ENCODE results near the gene CREB5. TPM values are rescaled to one million over a fixed set of nuclear protein-coding genes. Genes with fewer than 3 reads are reported as not detected.

CREB5 gene
- total RNA-seq, 1 donor from 2014 or later, result 43.1 TPM

DNA sequence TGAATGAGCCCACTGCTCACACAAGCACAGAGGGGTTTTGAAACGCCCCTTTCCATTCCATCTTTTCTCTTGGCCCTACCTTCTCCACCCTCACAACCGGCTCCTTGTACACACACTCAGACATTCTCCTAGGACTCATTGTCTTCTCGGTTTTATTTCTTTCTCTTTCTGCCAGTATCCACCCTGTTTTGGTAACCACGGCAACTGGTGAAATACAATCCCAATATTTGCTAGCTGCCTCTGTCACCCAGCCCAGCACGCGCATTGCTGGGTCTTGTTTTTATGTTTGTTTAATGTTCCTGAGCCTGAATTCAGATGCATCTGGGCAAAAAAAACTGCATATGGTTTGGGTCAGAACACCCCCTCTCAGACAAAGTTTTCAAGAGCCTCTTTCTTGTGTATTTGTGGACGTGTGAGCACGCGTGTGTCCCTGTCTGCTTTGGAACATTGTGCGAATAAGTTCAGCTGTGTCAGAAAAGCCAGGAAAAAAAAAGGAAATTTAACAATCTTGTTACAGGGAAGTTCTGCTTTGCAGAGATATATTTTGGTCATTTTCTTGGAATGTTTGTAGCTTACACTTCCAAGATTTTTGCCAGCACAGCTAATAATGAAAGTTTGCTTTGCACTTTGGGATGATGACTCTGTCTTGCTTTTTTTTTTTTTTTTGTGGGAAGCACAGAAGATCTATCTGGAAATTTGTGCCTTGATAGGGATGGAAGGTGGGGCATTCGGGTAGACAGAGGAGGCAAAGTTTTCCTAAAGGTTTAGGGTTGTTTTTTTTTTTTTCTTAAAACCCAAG, 320.0 kb downstream of the CREB5 start:
- intact Hi-C loops (cut with DNase I), result loop anchor here (5.0 kb wide), 1 partner anchor 35 kb away; no protein-coding TSS in a partner anchor
- no peak for DNase-seq (ENCODE audit: low spot score)

DNA sequence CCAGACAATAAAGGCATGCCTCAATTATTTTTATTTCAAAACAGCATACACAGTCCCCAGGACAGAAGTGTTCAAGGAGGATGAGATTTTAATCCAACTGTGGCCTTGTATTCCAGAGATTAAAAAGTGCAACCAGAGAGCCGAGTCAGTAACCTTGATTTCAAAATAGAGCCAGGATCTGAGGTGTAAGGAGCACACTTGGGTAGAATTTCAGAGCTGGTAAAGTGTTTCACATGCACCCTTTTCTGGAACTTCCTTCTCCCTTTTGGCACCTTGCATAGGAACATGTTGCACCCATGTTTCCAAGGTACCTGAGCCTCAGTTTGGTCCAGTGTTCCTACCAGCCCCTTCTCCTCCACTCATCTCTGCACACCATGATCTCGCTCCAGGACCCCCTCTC, 320.7 kb downstream of the CREB5 start:
- no peak for DNase-seq (ENCODE audit: low spot score)
- intact Hi-C loops (cut with DNase I), result loop anchor here (5.0 kb wide), 1 partner anchor 36 kb away; no protein-coding TSS in a partner anchor

DNA sequence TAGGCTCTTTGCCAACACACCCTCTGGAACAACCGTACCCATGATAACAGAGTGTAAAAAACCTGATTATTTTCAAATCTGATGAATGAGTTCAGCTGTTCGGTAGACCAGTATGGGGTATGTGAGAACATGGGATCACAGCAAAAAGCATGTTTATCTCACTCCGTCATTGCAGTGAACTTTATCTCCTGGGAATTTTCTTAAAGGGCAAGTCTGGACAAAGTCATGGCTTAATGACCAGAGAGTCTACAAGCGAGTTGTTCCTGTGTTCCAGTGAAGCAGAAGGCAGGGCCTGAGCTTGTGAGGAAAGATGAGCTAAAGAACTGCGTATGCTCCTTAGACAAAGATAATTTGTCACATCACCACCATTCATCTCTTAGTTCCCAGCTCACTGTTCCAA, 326.1 kb downstream of the CREB5 start:
- intact Hi-C loops (cut with DNase I), result no loop called here

DNA sequence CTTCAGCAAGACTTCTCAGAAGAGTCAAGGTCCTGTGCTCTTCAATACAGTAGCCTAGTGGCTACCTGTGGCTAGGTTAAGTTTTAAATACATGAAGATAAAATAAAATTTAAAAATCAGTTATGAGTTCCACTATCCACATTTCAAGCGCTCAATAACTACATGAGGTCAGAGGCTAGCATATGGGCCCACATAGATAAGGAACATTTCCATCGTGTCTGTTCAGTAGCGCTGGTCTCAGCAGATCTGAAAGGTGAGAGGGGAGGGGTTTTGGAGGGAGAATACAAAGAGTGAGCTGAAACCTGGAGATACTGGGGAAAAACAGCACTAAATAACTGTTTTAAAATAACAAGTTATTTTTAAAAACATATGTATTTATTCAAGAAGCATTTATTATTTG, 326.8 kb downstream of the CREB5 start:
- intact Hi-C loops (cut with DNase I), result no loop called here
- no peak for DNase-seq (ENCODE audit: low spot score)

More for the DNA sequence above, 326.1 kb downstream of the CREB5 start:
- DNase-seq (ENCODE audit: low spot score), result no peak

DNA sequence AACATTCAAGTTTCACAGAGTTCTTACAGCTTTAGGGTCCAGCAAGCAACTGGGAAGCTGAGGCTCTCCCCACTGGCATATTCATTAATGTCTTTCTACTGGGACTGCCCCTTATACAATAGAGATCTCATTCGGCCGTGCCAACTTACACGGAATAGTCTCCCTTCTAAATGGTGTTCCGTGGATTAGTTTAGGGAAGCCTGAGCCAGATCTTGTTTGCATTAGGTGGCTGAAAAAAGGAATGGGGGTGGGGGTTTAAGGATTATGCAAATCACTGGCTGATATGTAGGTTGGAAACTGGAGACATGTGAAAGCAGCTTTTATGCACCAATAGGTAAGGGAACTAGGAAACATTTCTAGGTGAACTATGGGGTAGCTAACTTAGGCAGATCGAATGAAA, 327.5 kb downstream of the CREB5 start:
- no peak for DNase-seq (ENCODE audit: low spot score)
- intact Hi-C loops (cut with DNase I), result no loop called here

DNA sequence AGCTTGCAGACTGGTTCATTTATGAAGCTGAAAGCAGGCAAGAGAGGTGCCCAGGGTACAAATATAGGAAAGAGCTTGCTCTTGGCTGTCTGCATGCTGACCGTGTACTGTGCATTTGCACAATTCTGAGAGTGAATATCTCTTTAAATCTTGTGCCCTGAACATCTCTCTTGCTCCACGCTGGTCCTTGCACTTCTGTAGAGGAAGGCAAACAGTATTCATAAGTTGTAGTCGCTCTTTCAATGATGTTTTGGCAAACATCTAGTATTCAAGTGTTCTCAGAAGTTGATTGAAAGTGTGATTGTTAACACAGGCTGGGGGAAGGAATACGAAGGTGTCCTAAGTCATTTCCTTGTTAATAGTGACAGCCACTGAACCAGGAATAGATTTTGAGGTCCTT, 332.6 kb downstream of the CREB5 start:
- intact Hi-C loops (cut with DNase I), result no loop called here
- DNase-seq (ENCODE audit: low spot score), result no peak

DNA sequence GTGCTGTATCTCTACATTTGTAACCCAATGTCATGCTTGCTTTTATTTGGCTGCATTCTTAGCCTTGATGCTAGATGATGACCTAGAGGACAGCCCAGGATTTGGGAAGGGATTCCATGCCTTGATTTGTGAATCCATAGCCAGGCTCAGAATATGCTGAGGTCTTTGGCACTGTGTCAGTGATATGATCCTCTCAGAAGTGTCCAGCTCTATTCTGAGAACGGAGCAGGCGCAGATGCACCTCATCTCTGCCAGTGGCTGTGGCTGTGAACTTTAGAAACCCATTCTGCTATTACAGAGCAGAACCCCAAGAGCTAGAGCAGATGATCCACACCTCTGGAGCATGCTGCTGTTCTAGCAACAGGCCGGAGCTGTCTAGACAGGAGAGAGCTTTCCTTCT, 333.0 kb downstream of the CREB5 start:
- no peak for DNase-seq (ENCODE audit: low spot score)
- intact Hi-C loops (cut with DNase I), result no loop called here

DNA sequence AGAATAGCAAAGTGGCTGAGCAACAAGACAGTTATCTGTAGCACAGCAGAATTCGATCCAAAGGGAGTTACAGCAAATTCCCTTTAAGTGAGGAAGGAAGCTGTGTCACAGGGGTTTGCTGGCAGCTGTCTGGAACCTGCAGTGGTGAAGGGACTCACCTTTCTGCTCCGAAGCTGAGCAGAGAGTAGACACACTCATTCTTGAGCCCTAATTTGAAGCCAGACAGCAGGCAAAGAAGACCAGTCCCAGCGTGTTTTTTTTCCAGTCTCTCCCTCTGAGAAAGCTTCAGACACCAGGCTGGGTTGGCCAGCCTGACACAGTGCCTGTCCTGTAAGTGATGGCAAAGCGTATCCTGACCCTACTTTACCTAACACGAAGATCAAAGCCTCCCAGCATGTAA, 335.1 kb downstream of the CREB5 start:
- intact Hi-C loops (cut with DNase I), result no loop called here
- no peak for DNase-seq (ENCODE audit: low spot score)

DNA sequence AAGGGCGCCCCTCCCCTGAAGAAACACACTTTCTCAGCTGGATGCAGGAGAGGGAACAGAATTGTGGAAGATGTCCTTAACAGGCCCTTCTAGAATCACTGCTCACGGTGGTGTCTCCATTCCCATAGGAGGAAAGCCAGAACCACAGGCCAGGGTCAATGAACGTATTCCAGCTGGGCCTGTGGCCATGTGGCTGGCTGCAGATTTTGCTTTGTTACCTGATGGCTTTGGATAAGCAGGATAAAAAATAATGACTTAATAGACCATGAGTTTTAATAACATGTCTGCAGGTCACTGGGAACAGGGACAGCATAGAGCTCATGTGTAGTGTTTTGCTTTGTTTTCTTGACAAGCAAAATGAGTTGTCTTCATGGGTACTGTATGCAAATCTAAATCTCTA, 335.5 kb downstream of the CREB5 start:
- intact Hi-C loops (cut with DNase I), result no loop called here
- DNase-seq (ENCODE audit: low spot score), result no peak

DNA sequence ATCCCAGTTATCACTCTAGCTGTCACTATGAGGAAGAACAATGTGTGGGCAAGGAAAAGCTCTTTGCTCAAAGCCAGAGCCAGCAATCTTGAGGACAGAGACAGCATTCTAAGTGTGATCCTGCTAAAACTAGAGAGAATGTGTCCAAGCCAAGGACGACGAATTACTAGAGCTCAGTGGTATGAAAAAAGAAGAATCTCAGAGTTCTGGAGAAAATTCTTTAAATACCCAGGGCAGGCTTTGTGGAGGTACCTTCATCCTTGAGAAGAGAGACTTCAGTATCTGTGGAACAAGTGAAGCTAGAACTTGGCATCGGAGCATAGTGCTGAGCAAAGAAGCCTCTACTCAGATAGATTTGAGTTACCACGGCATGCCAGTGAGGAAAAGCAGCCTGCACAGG, 336.0 kb downstream of the CREB5 start:
- intact Hi-C loops (cut with DNase I), result no loop called here
- no peak for DNase-seq (ENCODE audit: low spot score)

DNA sequence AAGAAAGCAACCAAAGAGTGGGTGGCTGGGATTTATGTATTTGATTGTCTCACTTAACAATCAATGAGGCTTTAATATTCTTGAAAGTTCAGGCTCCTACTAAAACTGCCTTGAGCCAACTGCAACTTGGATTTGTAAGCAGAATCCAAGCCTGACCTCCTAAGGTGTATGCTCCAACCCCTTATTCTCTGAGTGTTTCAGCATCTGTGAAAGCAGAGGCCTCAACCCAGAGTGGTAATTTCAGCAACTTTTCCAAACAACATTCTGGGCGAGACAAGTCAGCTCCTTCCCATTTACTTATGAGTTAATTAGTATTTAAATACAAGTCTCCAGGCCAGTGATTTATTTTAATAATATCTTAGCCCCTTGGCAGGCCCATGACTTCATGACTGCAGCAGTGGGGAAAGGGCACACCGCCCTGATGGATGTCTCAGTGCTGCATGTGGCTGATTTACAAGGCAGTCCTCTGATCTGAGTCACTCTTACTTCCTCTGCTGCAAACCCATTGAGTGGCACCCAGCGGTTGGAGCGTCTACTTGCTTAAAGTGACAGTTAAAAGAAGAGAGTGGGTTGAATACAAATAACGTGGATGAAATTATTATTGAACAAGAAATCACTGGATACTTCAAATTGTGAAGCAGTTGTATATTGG, 336.7 kb downstream of the CREB5 start:
- intact Hi-C loops (cut with DNase I), result no loop called here
- DNase-seq (ENCODE audit: low spot score), result no peak

DNA sequence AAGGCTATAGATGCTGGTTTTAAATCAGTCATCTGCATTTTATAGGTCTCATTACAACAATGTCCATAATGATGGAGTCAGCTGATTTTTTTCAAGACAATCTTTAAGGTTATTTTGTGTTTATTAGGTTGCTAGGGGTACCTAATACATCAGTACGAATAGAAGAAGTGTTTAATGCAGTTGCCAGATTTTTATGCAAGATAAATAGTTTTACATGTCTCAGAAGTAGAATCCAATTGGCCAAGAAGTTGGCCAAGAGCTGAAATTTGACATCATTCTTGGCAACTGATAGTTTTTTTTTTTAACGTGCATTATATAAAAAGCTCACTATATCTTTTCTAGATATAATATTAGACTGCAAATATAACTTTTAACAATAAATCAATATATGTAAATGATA, 337.3 kb downstream of the CREB5 start:
- intact Hi-C loops (cut with DNase I), result no loop called here

DNA sequence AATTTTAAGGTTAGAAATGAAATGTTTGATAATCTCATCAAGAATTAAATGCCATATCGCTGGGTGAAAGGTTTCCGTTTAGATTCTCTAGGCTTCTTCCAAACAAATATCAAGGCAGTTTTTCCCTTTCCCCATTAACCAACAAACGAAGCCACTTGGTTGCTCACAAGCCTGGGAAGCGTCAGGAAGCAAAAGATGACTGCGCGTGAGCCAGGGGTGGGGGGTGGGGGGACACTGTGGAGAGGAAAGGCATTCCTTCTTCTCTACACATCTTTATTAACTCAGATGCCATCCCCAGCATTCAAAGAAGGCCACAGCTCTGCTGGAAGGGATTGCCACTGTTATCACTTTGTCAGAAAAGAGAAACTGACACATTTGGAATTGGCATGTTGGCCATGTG, 338.7 kb downstream of the CREB5 start:
- intact Hi-C loops (cut with DNase I), result no loop called here
- no peak for DNase-seq (ENCODE audit: low spot score)

More for the DNA sequence above, 337.3 kb downstream of the CREB5 start:
- DNase-seq (ENCODE audit: low spot score), result no peak

DNA sequence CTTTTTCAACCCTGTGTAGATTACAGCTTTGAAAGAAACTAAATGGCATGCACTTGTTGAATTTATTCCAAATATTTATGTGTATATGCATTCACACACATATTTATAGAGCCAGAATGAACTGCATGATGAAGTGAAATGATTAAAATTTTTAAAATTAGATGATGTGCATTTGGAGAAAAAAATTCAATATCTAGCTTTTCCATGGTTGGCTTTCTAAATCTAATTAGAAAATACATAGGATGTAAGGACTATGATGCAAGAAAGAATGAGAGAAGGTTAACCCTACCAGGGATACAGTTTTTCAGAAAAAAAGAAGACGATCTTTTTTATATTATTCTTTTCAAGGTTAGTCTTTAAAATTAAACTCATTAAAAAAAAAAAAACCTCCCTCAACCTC, 341.3 kb downstream of the CREB5 start:
- DNase-seq (ENCODE audit: low spot score), result no peak
- intact Hi-C loops (cut with DNase I), result no loop called here

DNA sequence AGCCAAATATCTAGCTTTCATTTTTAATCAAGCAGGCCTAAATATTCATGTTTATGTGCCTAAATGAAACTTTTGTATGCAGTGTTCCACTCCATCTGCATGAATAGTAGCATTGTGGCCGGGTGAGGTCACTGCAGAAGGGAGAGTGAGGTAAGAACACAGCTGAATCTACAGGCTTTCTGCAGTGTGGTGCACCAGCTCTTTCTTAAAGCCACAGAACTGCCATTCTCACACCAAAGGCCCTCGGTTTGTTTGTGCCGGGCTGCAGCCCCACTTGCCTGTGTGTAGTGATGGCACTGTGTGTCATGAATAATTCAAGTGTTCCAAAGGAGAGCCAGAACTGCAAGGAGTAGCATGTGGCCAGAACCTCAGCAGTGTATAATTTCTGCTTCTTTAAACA, 341.7 kb downstream of the CREB5 start:
- no peak for DNase-seq (ENCODE audit: low spot score)
- intact Hi-C loops (cut with DNase I), result no loop called here

DNA sequence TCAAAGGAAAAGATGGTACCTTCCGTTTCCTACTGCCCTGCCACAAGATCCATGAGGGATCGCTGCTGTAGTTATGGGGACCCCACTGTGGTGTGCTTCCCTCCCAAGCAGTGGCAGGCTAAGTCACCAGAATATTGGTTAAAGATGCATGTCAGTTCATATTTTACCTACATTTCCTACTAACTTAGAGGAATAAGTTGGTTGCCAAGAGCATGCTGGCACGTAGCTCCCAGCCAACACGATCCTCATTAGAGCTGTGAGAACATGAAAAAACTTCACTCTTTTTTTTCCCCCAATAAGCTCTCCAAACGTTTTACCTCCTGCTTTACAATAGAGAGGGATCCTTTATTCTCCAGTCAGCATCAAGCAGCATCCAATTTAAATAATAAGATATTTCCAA, 342.1 kb downstream of the CREB5 start:
- intact Hi-C loops (cut with DNase I), result no loop called here
- DNase-seq (ENCODE audit: low spot score), result no peak

DNA sequence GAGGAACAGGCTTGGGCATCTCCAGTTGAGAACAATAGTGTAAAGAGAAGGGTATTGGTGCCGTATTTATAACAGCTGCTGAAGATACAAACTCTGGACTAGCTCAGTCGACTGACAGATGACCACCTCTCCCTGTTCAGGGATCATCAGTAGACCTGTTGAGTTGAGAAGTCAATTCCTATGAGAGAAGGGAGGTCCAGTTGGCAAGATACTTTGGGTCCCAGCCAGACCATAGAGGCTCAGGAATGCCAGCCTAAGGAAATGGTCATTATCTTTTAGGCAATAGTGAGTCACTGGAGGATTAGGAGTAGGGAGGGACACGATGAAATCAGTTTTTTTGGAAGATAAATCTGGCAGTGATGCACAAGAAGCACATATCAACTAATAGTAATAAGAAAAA, 342.9 kb downstream of the CREB5 start:
- no peak for DNase-seq (ENCODE audit: low spot score)
- intact Hi-C loops (cut with DNase I), result no loop called here

DNA sequence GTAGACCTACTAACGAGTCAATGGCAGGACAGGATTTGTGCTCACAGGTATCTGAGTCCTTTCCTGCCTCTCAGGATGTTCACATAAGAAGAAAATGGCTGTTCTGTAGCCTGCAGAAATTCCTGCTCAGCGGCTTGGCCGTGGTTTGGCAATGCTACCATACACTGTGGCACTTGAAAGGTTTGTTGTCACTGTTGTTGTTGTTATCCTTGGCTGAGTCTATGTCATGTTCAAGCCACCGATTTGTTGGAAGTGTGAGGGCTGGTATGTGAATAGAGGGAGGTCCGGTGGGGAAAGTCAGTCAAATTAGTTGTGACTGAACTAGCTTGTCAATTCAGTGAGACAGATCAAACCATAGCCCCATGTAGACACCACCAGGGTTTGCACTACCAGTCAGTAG, 345.9 kb downstream of the CREB5 start:
- intact Hi-C loops (cut with DNase I), result no loop called here
- no peak for DNase-seq (ENCODE audit: low spot score)

DNA sequence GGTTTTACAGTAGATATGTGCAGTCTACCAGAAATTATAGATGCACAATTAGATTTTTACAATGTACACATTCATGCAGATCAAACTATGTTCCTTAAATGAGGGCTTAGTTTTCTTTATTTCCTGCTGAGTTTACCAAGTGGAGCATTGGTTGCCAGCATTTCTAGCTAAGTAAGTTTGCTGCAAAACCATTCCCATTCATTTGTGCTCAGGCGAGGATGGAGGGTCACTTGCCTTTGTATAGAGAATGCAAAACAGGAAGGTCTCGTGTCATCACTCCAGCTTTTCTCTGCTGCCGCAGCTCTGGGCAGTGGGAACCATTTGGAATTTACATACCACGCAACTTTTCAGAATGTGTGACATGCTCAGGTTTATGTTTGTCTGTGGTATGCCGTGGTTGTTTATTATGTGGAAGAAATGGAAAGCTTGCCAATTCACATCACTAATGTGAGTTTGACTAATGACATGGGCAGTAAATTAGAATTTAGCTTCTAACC, 347.2 kb downstream of the CREB5 start:
- no peak for DNase-seq (ENCODE audit: low spot score)
- intact Hi-C loops (cut with DNase I), result no loop called here

DNA sequence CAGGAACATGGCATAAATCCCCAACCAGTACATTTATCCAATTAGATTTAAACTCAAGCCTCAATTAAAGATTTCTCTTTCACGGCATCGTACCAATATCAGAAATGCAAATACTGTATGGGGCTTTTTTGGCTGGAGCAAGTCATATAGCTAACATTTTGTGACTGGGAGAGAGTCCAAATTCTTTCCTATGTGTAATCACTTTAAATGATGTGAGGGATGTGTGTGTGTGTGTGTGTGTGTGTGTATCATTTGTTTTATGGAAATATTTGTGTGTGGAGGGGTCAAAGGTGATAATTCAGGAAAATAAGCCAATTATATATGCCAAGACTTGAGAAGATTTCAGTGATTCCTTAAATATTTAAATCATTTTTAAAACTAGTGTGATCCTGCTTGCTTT, 349.2 kb downstream of the CREB5 start:
- DNase-seq (ENCODE audit: low spot score), result no peak
- intact Hi-C loops (cut with DNase I), result no loop called here

DNA sequence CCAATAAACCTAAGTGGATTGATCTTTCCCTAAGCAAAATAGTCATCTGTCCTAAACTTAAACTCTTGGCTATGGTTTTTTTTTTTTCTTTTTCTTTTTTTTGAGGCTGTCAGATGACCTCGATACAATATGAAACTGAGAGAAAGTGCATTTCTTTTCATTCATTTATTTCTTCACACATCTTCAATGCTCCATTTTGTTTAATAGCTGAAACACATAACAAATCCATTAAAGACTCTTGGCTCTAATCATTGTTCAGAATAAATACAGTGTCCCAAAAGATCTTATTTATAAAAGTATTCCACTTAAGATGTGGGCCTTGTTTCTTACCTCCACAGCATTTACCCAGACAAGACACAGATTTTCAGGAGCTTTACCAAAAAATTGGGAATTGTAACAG, 350.3 kb downstream of the CREB5 start:
- no peak for DNase-seq (ENCODE audit: low spot score)
- intact Hi-C loops (cut with DNase I), result no loop called here
